Sigmoid colon (tissue), 4 donors: ENCODE data around the gene HDLBP.

Experiments
- EP300 ChIP-seq, 4 donors: sonication (generic); formaldehyde crosslinking; IDR thresholded peaks; one replicate each; pipeline ENCODE4 v1.6.1; 2017; ENCODE audit warnings: antibody characterized with exemption in 4 of 4
- POLR2A ChIP-seq, 2 donors: fragments of 450-650 bp; IDR thresholded peaks; one replicate each; pipeline ENCODE4 v1.6.1; 2016; ENCODE audit warnings: antibody characterized with exemption in 2 of 2, mild to moderate bottlenecking in 2 of 2, moderate library complexity in 2 of 2
- POLR2AphosphoS5 ChIP-seq, 4 donors: sonication (generic); formaldehyde crosslinking; IDR thresholded peaks; one replicate each; pipeline ENCODE4 v1.6.1; 2017; ENCODE audit warnings: antibody characterized with exemption in 4 of 4
- TF ChIP-seq, protein P1 (sequence below), 4 experiments: fragments of 450-650 bp in 3 of 4; fragments of 200-600 bp in 1 of 4; IDR thresholded peaks; one replicate each; pipeline ENCODE4 v1.5.1; 2016 to 2019; ENCODE audit warnings: antibody characterized with exemption in 4 of 4, mild to moderate bottlenecking in 3 of 4, moderate library complexity in 2 of 4

GRCh38 chr2:241188361-241189092, 126.9 kb downstream of the HDLBP start, which contains the start of gene ANO7:
- TF ChIP-seq, protein P1, sequence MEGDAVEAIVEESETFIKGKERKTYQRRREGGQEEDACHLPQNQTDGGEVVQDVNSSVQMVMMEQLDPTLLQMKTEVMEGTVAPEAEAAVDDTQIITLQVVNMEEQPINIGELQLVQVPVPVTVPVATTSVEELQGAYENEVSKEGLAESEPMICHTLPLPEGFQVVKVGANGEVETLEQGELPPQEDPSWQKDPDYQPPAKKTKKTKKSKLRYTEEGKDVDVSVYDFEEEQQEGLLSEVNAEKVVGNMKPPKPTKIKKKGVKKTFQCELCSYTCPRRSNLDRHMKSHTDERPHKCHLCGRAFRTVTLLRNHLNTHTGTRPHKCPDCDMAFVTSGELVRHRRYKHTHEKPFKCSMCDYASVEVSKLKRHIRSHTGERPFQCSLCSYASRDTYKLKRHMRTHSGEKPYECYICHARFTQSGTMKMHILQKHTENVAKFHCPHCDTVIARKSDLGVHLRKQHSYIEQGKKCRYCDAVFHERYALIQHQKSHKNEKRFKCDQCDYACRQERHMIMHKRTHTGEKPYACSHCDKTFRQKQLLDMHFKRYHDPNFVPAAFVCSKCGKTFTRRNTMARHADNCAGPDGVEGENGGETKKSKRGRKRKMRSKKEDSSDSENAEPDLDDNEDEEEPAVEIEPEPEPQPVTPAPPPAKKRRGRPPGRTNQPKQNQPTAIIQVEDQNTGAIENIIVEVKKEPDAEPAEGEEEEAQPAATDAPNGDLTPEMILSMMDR (IDR thresholded peaks at IDR 0.05): no peak
- no peak for TF ChIP-seq EP300 (IDR thresholded peaks at IDR 0.05)
- no peak for TF ChIP-seq POLR2AphosphoS5 (IDR thresholded peaks at IDR 0.05)
- TF ChIP-seq POLR2A (IDR thresholded peaks at IDR 0.05): no peak
